ENCODE measurements around the gene KCTD21.

The KCTD21 gene

DNA sequence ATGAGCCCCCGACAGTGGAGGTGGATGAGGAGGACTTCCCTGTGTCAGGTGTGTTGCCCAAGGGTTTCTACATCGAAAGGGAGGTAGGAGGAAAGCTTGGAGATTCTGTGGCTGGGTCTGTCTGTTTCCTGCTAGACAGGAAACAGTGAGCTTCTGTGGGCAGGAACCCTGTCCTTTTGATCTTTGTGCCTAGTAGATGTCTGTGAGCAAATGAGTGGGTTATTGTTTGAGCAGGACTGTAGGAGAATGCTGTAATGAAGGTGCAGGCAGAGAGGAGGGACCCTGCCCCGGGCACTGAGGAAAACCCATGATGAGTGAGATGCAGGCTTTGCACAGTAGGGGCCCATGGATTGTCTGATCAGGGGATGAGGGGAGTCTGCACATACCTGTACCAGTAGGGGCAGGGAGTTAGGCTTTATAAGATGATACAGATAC is 14.3 kb upstream of the KCTD21 start:
- ATAC-seq = no peak
- TF ChIP-seq ZNF70 (CRISPR knock-in tag; IDR thresholded peaks at IDR 0.05) = no peak
- no peak for TF ChIP-seq CSDC2 (CRISPR knock-in tag; IDR thresholded peaks at IDR 0.05)
- TF ChIP-seq TOX (CRISPR knock-in tag; IDR thresholded peaks at IDR 0.05; ENCODE audit: borderline replicate concordance) = no peak
- TF ChIP-seq SNAI2 (CRISPR knock-in tag; IDR thresholded peaks at IDR 0.05) = no peak
- no peak for TF ChIP-seq BACH2 (CRISPR knock-in tag; IDR thresholded peaks at IDR 0.05; ENCODE audit: borderline replicate concordance)
- no peak for TF ChIP-seq ARNTL (CRISPR knock-in tag; IDR thresholded peaks at IDR 0.05; ENCODE audit: borderline replicate concordance, low read depth)
- TF ChIP-seq OSR1 (CRISPR knock-in tag; IDR thresholded peaks at IDR 0.05) = no peak
- no peak for TF ChIP-seq PPARA (CRISPR knock-in tag; IDR thresholded peaks at IDR 0.05; ENCODE audit: borderline replicate concordance)
- TF ChIP-seq, protein P1, sequence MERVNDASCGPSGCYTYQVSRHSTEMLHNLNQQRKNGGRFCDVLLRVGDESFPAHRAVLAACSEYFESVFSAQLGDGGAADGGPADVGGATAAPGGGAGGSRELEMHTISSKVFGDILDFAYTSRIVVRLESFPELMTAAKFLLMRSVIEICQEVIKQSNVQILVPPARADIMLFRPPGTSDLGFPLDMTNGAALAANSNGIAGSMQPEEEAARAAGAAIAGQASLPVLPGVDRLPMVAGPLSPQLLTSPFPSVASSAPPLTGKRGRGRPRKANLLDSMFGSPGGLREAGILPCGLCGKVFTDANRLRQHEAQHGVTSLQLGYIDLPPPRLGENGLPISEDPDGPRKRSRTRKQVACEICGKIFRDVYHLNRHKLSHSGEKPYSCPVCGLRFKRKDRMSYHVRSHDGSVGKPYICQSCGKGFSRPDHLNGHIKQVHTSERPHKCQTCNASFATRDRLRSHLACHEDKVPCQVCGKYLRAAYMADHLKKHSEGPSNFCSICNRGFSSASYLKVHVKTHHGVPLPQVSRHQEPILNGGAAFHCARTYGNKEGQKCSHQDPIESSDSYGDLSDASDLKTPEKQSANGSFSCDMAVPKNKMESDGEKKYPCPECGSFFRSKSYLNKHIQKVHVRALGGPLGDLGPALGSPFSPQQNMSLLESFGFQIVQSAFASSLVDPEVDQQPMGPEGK (CRISPR knock-in tag; IDR thresholded peaks at IDR 0.05; ENCODE audit: borderline replicate concordance) = no peak
- no peak for TF ChIP-seq ZFP3 (CRISPR knock-in tag; IDR thresholded peaks at IDR 0.05)
- TF ChIP-seq, protein P2, sequence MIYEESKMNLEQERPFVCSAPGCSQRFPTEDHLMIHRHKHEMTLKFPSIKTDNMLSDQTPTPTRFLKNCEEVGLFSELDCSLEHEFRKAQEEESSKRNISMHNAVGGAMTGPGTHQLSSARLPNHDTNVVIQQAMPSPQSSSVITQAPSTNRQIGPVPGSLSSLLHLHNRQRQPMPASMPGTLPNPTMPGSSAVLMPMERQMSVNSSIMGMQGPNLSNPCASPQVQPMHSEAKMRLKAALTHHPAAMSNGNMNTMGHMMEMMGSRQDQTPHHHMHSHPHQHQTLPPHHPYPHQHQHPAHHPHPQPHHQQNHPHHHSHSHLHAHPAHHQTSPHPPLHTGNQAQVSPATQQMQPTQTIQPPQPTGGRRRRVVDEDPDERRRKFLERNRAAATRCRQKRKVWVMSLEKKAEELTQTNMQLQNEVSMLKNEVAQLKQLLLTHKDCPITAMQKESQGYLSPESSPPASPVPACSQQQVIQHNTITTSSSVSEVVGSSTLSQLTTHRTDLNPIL (CRISPR knock-in tag; IDR thresholded peaks at IDR 0.05; ENCODE audit: low read depth) = no peak
- no peak for TF ChIP-seq TCF4 (CRISPR knock-in tag; IDR thresholded peaks at IDR 0.05; ENCODE audit: borderline replicate concordance)
- no peak for TF ChIP-seq ISL1 (CRISPR knock-in tag; IDR thresholded peaks at IDR 0.05)
- TF ChIP-seq, protein P3, sequence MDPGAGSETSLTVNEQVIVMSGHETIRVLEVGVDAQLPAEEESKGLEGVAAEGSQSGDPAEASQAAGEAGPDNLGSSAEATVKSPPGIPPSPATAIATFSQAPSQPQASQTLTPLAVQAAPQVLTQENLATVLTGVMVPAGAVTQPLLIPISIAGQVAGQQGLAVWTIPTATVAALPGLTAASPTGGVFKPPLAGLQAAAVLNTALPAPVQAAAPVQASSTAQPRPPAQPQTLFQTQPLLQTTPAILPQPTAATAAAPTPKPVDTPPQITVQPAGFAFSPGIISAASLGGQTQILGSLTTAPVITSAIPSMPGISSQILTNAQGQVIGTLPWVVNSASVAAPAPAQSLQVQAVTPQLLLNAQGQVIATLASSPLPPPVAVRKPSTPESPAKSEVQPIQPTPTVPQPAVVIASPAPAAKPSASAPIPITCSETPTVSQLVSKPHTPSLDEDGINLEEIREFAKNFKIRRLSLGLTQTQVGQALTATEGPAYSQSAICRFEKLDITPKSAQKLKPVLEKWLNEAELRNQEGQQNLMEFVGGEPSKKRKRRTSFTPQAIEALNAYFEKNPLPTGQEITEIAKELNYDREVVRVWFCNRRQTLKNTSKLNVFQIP (CRISPR knock-in tag; IDR thresholded peaks at IDR 0.05; ENCODE audit: borderline replicate concordance, low read depth) = no peak
- TF ChIP-seq ZFP30 (CRISPR knock-in tag; IDR thresholded peaks at IDR 0.05) = no peak

DNA sequence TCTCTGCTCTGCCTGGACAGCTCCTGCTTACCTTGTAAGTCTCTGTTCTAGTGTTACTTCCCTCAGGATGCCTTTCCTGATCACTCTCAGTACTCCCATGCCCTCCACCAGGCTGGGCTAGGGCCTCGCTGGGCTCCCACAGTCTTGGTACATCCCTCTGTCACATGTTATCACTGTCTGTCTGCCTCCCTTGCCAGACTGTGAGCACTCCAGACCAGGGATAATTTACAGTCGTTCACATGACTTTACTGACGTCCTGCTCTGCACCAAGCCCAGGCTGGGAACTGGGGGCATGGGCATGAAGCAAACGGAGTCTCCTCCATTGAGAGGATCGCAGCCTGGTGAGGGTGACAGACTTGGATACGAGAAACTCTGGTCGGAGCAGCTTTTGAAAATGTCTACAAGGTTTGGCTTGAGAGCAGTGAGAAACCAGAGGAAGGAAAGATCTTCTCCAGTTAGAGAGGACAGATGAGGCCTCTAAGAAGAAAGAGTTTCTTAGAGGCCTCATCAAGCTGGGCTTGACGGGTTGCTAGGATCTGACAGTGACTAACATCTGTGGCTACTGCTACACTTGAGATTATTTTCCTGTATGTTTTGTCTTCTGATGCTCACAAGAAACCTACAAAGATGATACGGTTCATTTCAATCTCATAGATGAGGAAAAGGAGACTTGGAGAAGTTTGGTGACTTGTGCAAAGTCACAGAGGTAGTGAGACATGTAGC is 12.8 kb upstream of the KCTD21 start:
- TF ChIP-seq TCF4 (CRISPR knock-in tag; IDR thresholded peaks at IDR 0.05; ENCODE audit: borderline replicate concordance) = no peak
- no peak for ATAC-seq

DNA sequence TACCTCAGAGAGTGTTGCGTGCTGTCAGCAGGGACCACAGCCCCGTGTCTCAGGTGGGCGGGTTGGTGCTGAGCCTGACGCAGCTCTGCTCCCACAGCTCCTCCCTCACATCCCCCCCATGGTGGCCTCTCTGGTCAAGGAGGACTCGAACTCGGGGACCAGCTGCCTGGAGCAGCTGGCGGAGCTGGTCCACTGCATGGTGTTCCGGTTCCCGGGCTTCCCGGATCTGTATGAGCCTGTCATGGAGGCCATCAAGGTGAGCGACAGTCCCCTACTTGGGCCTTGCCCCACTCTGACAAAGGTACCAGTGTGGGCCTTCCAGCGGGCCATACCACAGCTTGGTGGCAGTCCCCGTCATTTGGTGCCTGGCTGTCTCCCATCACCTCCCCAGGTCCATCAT is 12.1 kb upstream of the KCTD21 start:
- ATAC-seq = no peak
- TF ChIP-seq, protein P2 (CRISPR knock-in tag; IDR thresholded peaks at IDR 0.05; ENCODE audit: low read depth) = no peak
- TF ChIP-seq RARB (CRISPR knock-in tag; IDR thresholded peaks at IDR 0.05) = no peak
- no peak for TF ChIP-seq ARNTL (CRISPR knock-in tag; IDR thresholded peaks at IDR 0.05; ENCODE audit: borderline replicate concordance, low read depth)
- TF ChIP-seq PPARA (CRISPR knock-in tag; IDR thresholded peaks at IDR 0.05; ENCODE audit: borderline replicate concordance) = no peak
- TF ChIP-seq, protein P4, sequence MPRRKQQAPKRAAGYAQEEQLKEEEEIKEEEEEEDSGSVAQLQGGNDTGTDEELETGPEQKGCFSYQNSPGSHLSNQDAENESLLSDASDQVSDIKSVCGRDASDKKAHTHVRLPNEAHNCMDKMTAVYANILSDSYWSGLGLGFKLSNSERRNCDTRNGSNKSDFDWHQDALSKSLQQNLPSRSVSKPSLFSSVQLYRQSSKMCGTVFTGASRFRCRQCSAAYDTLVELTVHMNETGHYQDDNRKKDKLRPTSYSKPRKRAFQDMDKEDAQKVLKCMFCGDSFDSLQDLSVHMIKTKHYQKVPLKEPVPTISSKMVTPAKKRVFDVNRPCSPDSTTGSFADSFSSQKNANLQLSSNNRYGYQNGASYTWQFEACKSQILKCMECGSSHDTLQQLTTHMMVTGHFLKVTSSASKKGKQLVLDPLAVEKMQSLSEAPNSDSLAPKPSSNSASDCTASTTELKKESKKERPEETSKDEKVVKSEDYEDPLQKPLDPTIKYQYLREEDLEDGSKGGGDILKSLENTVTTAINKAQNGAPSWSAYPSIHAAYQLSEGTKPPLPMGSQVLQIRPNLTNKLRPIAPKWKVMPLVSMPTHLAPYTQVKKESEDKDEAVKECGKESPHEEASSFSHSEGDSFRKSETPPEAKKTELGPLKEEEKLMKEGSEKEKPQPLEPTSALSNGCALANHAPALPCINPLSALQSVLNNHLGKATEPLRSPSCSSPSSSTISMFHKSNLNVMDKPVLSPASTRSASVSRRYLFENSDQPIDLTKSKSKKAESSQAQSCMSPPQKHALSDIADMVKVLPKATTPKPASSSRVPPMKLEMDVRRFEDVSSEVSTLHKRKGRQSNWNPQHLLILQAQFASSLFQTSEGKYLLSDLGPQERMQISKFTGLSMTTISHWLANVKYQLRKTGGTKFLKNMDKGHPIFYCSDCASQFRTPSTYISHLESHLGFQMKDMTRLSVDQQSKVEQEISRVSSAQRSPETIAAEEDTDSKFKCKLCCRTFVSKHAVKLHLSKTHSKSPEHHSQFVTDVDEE (CRISPR knock-in tag; IDR thresholded peaks at IDR 0.05) = no peak
- TF ChIP-seq ZFP30 (CRISPR knock-in tag; IDR thresholded peaks at IDR 0.05) = no peak
- TF ChIP-seq ZNF70 (CRISPR knock-in tag; IDR thresholded peaks at IDR 0.05) = no peak
- TF ChIP-seq ESRRG (CRISPR knock-in tag; IDR thresholded peaks at IDR 0.05) = no peak
- TF ChIP-seq TOX (CRISPR knock-in tag; IDR thresholded peaks at IDR 0.05; ENCODE audit: borderline replicate concordance) = no peak
- TF ChIP-seq TCF4 (CRISPR knock-in tag; IDR thresholded peaks at IDR 0.05; ENCODE audit: borderline replicate concordance) = no peak
- no peak for TF ChIP-seq ZNF8 (CRISPR knock-in tag; IDR thresholded peaks at IDR 0.05)
- no peak for TF ChIP-seq CSDC2 (CRISPR knock-in tag; IDR thresholded peaks at IDR 0.05)
- no peak for TF ChIP-seq BACH2 (CRISPR knock-in tag; IDR thresholded peaks at IDR 0.05; ENCODE audit: borderline replicate concordance)
- TF ChIP-seq, protein P5, sequence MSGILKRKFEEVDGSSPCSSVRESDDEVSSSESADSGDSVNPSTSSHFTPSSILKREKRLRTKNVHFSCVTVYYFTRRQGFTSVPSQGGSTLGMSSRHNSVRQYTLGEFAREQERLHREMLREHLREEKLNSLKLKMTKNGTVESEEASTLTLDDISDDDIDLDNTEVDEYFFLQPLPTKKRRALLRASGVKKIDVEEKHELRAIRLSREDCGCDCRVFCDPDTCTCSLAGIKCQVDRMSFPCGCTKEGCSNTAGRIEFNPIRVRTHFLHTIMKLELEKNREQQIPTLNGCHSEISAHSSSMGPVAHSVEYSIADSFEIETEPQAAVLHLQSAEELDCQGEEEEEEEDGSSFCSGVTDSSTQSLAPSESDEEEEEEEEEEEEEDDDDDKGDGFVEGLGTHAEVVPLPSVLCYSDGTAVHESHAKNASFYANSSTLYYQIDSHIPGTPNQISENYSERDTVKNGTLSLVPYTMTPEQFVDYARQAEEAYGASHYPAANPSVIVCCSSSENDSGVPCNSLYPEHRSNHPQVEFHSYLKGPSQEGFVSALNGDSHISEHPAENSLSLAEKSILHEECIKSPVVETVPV (CRISPR knock-in tag; IDR thresholded peaks at IDR 0.05) = no peak
- TF ChIP-seq, protein P1 (CRISPR knock-in tag; IDR thresholded peaks at IDR 0.05; ENCODE audit: borderline replicate concordance) = no peak

All from SK-N-SH treated with all-trans-retinoic acid at 6 μM for 48 hours (cell line).